HG03342 (cell line): ENCODE results near the gene GPR61.

Source experiments
- ATAC-seq: cut with Tn5 transposase; IDR thresholded peaks from one replicate; pipeline ENCODE4 v1.9.1; 2021; ENCODE audit warnings: mild to moderate bottlenecking, moderate library complexity; ENCODE audit not compliant: unreplicated experiment

GPR61 gene

DNA sequence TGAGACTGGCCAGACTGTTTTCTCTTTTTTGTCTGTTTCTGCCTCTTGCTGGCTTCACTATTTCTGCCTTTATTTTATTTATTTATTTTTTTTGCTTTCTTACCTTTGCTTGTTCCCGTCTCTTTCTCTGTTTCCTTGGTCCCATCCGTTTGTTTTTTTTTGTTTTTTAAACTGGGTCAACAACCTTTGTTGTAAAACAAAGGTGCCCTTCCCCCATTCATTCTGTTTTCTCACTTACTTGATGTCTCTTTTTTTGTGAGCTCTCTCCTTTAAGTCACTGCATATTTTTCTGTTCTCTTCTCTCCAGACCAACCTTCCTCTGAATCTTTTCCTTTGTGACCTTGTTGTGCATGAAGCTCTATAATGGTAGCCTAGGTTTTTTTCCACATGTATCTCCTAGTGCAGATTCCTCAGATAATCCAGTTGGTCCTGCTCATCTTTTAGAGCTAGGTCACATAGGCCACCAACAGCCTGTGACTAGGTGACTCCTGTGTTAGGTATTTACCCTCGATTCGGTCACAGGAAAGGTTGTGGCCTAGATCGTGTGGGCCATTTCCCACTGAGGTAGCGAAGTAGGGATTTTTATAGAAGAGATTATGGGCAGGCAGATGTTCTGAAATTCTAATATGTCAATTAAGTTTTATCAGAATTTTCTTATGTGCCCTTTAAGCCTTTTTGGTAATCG, 24.7 kb downstream of the GPR61 start:
- ATAC-seq, result no peak

DNA sequence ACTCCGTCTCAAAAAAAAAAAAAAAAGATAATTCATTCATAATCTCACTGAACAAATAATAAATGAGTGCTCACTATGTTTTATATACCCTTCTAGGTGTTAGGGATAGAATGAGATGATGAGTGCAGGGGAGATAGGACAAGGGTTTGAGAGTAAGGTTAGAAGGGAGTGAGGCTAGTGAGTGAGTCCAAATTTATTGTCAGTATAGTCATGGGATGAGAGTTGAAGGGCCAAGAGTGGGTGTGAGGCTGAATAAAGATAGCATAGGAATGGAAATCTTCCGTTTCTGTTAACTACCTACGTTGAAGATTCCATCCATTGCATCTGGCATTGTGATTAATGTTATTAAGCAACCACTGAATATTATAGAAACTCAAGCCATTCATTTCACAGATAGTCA, 25.6 kb downstream of the GPR61 start:
- no peak for ATAC-seq

DNA sequence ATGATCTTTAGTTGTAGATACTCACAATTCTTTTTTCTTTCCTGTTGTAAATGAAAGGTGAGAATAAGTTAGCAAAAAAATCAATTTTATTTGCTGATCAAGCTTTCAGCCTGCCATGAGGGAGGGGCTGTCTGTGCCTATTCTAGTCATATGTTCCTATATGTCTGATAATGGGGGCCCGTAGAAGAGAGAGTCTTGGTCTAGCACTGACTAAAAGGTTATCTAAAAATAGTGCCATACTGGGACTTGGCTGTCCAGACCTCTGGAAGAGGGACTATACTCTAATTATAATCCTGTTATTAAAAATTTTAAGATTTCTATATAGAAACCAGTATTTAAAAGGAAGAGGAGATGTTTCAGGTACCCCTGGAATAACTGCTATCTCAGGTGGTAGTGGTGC, 27.3 kb downstream of the GPR61 start:
- ATAC-seq, result no peak

DNA sequence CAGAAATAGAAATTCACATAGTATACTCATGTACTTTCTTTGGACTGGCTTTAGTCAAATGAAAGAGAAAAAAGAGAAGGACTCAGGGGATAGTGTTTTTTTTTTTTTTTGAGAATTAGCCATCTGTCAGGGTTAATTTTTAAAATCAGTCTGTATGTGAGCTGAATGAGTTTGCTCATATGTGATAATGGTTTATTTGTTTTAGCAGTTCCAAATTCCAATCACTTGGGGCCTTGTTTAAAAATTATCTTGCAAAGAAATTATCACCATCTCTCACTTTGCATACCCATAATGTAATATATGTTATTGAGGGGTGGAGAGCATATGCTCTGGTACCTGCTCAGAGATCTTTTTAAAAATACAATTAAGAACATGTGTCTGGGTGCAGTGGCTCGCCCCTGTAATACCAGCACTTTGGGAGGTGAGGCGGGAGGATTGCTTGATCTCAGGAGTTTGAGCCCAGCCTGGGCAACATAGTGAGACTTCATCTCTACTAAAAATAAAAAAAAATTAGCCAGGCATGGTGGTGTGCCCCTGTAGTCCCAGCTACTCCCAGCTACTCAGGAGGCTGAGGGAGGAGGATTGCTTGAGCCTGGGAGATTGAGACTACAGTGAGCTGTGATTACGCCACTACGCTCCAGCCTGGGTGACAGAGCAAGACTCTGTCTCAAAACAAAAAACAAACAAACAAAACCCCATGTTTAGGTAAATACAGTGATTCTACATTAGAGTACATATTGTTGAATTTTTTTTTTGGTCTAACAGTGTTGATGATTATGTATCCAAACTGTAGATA, 28.4 kb downstream of the GPR61 start:
- ATAC-seq, result no peak

DNA sequence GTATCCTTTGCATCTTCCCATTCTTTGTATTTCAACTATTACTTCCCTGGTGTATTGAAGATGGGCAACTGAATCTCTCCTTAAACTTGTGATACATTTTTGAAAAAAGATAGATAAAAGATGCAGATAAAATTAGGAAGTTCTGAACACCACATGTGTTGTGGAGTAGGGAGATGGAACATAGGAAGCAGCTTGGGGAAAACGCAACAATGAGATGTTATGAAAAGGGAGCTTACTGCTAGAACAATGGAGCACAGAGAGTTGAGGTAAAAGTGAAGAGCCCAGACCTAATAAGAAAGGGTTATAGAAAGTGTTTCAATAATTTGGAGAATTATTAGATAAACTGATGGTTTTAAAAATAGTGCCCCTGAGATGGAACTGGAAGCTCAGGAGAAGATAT, 29.7 kb downstream of the GPR61 start:
- no peak for ATAC-seq

DNA sequence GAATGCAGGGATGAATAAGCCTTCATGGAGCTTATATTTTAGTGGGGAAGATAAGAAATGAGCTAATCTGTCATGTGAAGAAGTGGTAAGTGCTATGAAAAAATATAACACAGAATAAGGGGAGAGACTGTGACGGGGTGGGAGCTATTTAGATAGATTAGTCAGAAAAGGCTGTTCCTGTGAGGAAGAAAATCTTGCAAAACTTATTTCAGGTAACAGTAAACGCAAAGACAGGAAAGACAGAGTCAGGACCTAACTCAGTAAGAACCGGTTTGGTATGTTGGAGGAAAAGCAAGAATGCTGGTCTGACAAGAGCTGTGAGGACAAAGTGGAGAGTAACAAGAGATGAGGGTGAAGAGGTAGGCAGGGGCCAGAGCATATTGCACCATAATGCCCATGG, 30.7 kb downstream of the GPR61 start:
- no peak for ATAC-seq

DNA sequence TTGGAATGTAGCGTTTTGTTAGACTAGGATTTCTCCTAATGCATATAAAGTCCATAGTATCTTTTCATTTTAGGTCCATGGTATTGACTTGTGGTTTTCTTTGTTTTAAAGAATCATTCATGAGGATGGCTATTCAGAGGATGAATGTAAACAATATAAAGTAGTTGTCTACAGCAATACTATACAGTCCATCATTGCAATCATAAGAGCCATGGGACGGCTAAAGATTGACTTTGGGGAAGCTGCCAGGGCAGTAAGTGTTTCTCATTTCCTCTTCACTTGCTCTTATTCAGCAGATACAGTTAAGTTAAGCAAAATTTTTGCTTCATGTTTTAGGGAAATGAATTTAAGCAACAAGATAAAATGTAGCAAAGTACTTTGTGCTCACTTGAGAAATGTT, 34.1 kb downstream of the GPR61 start:
- no peak for ATAC-seq

DNA sequence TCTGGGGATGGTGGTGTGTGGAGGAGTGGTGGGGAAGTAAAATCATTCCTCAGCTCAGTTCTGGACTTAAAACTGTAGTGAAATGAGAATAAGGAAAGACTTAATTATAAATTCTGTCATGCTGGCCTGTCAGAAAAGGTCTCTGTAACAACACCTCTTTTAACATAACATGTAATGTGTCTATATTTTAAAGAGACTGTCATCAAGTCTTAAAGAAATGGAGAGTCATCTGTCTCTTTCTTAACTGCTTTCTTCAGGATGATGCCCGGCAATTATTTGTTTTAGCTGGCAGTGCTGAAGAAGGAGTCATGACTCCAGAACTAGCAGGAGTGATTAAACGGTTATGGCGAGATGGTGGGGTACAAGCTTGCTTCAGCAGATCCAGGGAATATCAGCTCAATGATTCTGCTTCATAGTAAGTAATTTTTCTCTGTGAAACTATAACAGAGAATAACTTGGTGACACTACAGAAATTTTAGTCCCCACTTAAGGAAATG, 39.3 kb downstream of the GPR61 start:
- no peak for ATAC-seq

DNA sequence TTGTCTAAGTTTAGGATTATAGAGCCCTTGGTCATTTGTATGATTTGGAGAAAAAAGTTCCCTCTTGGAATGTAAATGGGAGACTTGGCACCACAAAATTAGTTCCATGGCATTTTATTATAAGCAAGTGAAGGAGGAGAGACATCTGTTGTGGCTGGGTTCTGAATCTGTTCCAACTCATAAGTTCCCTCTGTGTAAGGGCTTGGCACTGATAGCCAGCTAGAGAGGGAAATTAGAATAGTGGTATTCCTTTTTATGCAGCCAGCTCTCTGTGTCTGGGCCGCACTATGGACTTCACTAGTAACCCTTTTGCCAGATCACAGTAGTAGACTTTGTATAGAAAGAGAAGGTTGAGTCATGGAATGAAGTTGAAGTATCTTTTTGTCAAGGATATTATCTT, 39.8 kb downstream of the GPR61 start:
- ATAC-seq, result no peak

DNA sequence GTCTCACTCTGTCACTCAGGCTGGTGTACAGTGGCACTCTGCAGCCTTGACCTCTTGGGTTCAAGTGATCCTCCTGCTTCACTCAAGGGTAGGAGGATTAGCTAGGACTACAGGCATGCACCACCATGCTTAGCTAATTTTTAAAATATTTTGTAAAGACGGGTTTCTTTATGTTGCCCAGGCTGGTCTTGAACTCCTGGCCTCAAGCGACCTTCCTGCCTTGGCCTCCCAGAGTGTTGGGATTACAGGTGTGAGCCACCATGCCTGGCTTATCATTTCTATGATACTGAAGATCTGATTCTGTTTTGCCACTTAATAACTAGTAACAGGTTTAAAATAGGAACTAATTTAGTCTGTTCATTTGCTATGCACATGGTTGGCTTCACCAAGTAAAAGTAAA, 42.3 kb downstream of the GPR61 start:
- ATAC-seq, result no peak

DNA sequence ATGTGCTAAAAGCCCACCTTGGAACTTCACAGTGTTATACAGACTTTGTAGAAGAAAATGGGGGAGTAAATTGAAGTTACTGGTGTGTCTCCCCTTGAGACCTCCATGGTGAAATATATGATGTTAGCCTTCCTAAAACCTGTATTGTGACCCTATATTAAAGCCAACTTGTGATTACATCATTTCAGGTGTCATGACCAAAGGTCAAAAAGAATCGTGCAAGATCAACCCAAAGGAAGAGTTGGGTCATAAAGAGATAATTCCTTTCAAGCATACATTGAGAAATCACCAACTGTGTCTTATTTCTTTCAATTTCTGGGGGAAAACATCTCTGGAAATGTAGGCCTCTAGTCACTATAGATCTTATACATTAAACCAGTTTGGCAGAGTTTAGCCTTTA, 45.1 kb downstream of the GPR61 start:
- no peak for ATAC-seq

DNA sequence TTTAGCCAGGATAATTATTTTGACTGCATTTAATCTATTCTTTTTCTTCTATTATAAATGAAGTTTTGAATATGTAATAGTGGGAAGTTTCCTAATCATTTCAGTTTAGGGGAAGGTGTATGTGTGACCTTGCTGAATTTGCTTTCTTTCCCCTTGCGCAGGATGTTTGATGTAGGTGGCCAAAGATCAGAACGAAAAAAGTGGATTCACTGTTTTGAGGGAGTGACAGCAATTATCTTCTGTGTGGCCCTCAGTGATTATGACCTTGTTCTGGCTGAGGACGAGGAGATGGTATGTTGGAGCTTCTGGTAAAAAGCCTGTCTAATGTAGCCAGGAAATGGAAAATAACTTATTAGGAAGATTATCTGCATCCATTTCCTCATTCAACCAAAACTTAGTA, 46.4 kb downstream of the GPR61 start:
- ATAC-seq, result no peak

DNA sequence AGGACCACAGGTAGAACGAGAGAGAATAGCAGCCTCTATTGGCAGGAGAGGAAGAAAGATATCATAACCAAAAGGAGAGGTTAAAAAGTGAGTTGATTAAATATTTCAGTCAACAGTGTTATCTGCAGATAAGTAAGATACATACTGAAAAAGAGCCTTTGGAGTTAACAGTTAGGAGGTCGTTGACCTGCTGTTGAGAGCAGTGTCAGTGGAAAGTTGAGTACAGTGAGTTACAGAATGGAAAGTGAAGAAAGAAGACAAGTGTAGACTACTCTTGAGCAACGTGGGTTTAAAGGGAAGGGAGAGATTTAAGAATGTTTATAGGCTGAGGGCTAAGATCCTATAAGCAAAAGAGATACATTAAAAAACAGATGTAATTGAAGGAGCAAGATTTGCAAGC, 49.5 kb downstream of the GPR61 start:
- ATAC-seq, result no peak

DNA sequence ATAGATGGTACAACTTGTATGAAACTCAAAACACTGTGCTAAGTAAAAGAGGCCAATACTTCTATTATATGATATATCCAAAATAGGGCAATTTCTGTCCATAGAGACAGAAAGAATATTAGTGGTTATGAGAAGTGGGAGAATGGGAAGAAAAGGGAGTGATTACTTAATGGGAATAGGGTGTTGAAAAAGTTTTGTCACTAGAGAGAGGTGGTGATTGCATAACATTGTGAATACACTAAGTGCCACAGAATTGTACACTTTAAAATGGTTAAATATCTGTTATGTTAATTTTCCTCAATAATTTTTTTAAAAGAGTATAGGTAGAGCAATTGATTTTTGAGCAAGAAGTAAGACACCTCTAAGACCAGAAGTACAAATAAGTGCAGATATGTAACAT, 50.0 kb downstream of the GPR61 start:
- no peak for ATAC-seq

DNA sequence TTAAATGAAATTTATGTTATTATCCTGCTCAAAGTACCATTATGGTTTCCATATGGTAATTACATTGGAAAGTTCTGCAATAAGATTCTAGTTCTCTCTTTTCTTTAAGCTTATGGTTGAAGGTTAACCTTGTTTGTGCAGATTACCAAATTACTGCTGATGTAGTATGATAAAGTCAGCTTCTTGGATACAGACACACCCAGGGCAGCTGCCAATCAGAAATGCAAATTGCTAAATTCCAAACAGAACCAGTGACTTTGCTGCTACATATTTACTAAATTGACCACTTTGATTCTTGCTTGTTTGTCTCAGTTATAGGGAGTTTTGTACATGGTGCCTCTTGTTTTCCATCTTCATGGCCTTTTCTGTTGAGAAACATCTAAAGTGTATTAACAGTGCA, 53.2 kb downstream of the GPR61 start:
- ATAC-seq, result no peak

DNA sequence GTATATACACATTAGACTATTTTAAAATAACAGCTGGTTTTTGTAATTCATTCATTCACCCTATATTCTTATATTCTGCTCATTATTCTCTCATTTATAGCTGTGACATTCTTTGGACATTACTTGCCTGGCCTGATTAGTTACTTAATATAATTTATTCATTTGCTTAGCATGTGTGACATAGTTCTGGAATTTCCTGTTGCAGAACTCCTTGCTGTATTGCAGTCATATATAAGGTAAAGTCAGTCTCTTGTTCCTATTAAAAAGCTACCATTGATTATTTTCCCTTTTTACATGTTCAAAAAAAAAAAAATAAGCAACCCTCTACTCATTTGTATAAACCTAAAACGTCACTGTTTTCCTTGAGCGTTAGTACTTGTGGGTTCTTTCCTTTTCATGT, 55.9 kb downstream of the GPR61 start:
- no peak for ATAC-seq
